Stomach (tissue), 9 donors: ENCODE results near the gene SLC38A10. TPM values are rescaled to one million over a fixed set of nuclear protein-coding genes. Genes with fewer than 3 reads are reported as not detected.

Source experiments
- DNase-seq, 2 donors: peaks; one replicate each; pipeline versions ENCODE4 v3.0.0 to v3.0.0-alpha.2; 2013 to 2019
- H3K27ac ChIP-seq, 5 donors: fragments of 200-600 bp in 4 of 5; sonication (generic) in 4 of 5; one replicate each; pipeline ENCODE4 v1.5.1; 2013 to 2019; ENCODE audit warnings: mild to moderate bottlenecking in 1 of 5, moderate library complexity in 1 of 5
- H3K27me3 ChIP-seq, 3 donors: fragments of 200-600 bp; sonication (generic); one replicate each; pipeline ENCODE4 v1.5.1; 2017 to 2019; ENCODE audit warnings: mixed run types in 1 of 3
- H3K36me3 ChIP-seq, 4 donors: fragments of 200-600 bp; sonication (generic); 1 replicate in 3 of 4; 2 replicates in 1 of 4; pipeline ENCODE4 v1.5.1; 2016 to 2019
- H3K4me1 ChIP-seq, 4 donors: fragments of 200-600 bp; sonication (generic); one replicate each; pipeline ENCODE4 v1.5.1; 2016 to 2019
- H3K4me3 ChIP-seq, 4 donors: fragments of 200-600 bp; sonication (generic) in 3 of 4; one replicate each; pipeline ENCODE4 v1.5.1; 2016 to 2019; ENCODE audit warnings: mild to moderate bottlenecking in 1 of 4
- H3K9me3 ChIP-seq, 4 donors: fragments of 200-600 bp; sonication (generic); one replicate each; pipeline ENCODE4 v1.5.1; 2016 to 2019
- EP300 ChIP-seq: sonication (generic); formaldehyde crosslinking; IDR thresholded peaks from one replicate; pipeline ENCODE4 v1.6.1; 2017; ENCODE audit warnings: antibody characterized with exemption
- POLR2A ChIP-seq, 4 donors: fragments of 450-650 bp; IDR thresholded peaks; one replicate each; pipeline ENCODE4 v1.6.1; 2016; ENCODE audit warnings: antibody characterized with exemption in 4 of 4, control low read depth in 2 of 4, mild to moderate bottlenecking in 1 of 4, moderate library complexity in 1 of 4
- POLR2AphosphoS5 ChIP-seq, 3 donors: sonication (generic); formaldehyde crosslinking; IDR thresholded peaks; one replicate each; pipeline ENCODE4 v1.6.1; 2016; ENCODE audit warnings: antibody characterized with exemption in 3 of 3
- WGBS, 5 donors: extraction: QIAGEN DNeasy Blood & Tissue Kit in 3 of 5; methylation state at CpG; one replicate each; pipeline versions ENCODE4 v1.1.5 to v1.1.7; 2013 to 2018; 5-methylcytosine and 5-hydroxymethylcytosine counted together
- intact Hi-C: fragments of 100-400 bp; cut with DNase I; formaldehyde crosslinking; loops from one replicate; pipeline ENCODE4 v1.15.1; 2023; ENCODE audit warnings: low total_unique reads
- polyA plus RNA-seq, 3 donors: library from polyadenylated mRNA; stranded (reverse); fragments of 200-250 nt; gene quantifications; one replicate each; pipeline ENCODE4 v1.2.3, GENCODE V29; 2013
- total RNA-seq, 5 donors: library from RNA; depleted of rRNA; stranded (reverse); fragments of >200 nt; gene quantifications; one replicate each; pipeline versions ENCODE4 v1.1.0 to v1.2.3, GENCODE V29; 2014 to 2016
- TF ChIP-seq, protein P1 (sequence below), 7 experiments: fragments of 450-650 bp in 4 of 7; fragments of 200-600 bp in 3 of 7; sonication (generic) in 3 of 7; IDR thresholded peaks; one replicate each; pipeline ENCODE4 v1.5.1; 2016 to 2019; ENCODE audit warnings: antibody characterized with exemption in 7 of 7, control low read depth in 2 of 7, mild to moderate bottlenecking in 1 of 7
- donor health status: healthy with polysubstance abuse.
- donor health status: Bipolar disorder and iron deficiency.
- donor health status: healthy.

Gene SLC38A10
- total and polyA plus RNA-seq, 8 donors, result 18.6 to 140 (median 67.3) TPM

DNA sequence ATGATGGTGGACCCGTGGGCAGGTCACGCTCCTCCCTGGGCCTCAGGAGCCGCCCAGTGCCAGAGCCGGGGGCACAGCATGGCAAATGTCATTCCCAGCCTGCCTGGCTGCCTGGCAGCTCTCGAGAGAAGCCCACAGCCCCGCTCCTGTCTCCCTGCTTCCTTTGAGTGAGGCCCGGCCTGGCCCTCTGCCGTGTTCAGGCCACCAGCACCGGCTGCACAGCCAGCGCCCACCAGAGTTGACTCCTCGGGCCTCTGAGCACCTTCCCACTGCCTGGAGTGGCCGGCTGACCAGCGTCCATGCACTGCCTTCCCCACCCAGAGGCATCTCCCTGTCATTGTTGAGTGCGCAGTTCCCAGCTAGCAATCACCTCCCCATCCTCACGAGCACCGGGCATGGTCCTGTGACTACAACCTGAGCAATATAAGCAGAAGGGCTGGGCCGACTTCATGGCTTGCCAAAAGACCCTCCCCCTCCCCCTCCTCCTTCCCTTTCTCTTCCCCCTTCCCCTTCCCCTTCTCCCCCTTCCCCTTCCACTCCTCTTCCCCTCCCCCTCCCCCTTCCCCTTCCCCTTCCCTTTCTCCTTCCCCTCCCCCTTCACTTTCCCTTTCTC is 11.9 kb upstream of the SLC38A10 start:
- 83 to 88% (median 87%) methylated on average over 15 to 17 of the region's 17 CpGs for WGBS, 5 donors
- intact Hi-C loops, result loop anchor here (10.0 kb wide), 1 partner anchor 178 kb away; no protein-coding TSS in a partner anchor
- DNase-seq, result no peak
- Histone ChIP-seq H3K36me3 (no peaks in the 10 kb centered on the region), H3K27me3 (no peaks in the 10 kb centered on the region), H3K4me1 (peaks cover 13 to 18% (median 16%) of the 10 kb centered on the region in 4 donors), H3K9me3 (no peaks in the 10 kb centered on the region), H3K4me3 (no peak overlapping the region), H3K27ac (no peak overlapping the region)
- no peak for TF ChIP-seq POLR2A (IDR thresholded peaks at IDR 0.05)
- TF ChIP-seq POLR2AphosphoS5 (IDR thresholded peaks at IDR 0.05), result no peak
- no peak for TF ChIP-seq EP300
- TF ChIP-seq, protein P1, sequence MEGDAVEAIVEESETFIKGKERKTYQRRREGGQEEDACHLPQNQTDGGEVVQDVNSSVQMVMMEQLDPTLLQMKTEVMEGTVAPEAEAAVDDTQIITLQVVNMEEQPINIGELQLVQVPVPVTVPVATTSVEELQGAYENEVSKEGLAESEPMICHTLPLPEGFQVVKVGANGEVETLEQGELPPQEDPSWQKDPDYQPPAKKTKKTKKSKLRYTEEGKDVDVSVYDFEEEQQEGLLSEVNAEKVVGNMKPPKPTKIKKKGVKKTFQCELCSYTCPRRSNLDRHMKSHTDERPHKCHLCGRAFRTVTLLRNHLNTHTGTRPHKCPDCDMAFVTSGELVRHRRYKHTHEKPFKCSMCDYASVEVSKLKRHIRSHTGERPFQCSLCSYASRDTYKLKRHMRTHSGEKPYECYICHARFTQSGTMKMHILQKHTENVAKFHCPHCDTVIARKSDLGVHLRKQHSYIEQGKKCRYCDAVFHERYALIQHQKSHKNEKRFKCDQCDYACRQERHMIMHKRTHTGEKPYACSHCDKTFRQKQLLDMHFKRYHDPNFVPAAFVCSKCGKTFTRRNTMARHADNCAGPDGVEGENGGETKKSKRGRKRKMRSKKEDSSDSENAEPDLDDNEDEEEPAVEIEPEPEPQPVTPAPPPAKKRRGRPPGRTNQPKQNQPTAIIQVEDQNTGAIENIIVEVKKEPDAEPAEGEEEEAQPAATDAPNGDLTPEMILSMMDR (IDR thresholded peaks at IDR 0.05), result no peak

DNA sequence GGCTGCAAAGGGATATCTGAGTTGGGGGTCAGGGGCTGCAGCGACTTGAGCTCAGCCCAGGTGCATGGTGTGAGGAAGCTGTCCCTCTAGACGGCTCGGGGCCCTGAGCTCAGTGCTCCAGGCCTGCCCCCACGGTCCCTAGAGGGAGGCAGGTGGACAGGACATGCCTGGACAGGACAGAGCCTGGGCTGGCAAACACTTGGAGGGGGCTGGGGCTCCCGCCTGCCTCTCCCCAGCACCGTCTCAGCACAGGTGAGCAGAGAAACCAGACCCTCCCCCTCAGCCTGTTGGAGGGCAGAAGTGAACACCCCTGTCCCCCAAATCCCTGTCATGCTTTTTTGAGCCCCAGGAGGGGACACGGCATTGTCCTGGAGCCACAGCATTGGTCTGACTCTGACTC is 11.4 kb upstream of the SLC38A10 start:
- TF ChIP-seq POLR2AphosphoS5 (IDR thresholded peaks at IDR 0.05) (no peak), EP300 (no peak), POLR2A (IDR thresholded peaks at IDR 0.05) (no peak)
- TF ChIP-seq, protein P1 (IDR thresholded peaks at IDR 0.05), result no peak
- intact Hi-C loops, result loop anchor here (10.0 kb wide), 1 partner anchor 178 kb away; no protein-coding TSS in a partner anchor
- DNase-seq, result no peak
- Histone ChIP-seq H3K27me3 (no peaks in the 10 kb centered on the region), H3K36me3 (no peaks in the 10 kb centered on the region), H3K4me3 (no peak overlapping the region), H3K27ac (no peak overlapping the region), H3K4me1 (peaks cover 13 to 18% (median 16%) of the 10 kb centered on the region in 4 donors), H3K9me3 (no peaks in the 10 kb centered on the region)
- WGBS, 5 donors, result 83 to 95% (median 91%) methylated on average over 2 to 7 of the region's 7 CpGs

DNA sequence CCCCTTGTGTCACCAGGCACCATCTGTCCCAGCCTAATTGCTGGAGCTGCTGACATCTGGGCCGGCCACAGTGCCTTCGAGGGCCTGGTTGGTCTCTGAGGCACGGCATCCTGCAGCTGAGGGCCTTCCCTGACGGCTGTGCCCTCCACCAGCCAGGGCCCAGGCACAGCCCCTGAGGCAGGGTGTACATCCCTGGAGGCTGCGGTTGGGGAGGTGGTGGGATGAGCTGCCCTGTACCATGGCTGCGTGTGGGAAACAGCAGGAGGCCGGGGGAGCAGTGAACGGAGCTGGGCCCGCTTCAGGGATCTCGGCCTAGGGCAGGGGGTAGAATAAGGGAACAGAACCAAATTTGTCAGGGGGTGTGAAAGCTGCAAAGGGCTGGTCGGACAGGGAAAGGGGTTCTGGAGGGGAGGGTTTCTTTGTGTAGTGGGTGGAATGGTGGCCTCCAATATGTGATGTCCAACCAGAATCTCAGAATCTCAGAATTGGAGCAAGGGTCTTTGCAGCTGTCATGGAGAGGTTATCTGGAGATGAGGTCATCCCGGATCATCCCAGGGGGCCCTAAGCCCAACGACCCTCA is 10.0 kb upstream of the SLC38A10 start:
- Histone ChIP-seq H3K4me1 (peaks cover 13 to 18% (median 15%) of the 10 kb centered on the region in 4 donors), H3K27ac (no peak overlapping the region), H3K27me3 (no peaks in the 10 kb centered on the region), H3K36me3 (no peaks in the 10 kb centered on the region), H3K4me3 (no peak overlapping the region), H3K9me3 (no peaks in the 10 kb centered on the region)
- TF ChIP-seq, protein P1 (IDR thresholded peaks at IDR 0.05), result no peak
- no peak for TF ChIP-seq POLR2AphosphoS5 (IDR thresholded peaks at IDR 0.05)
- no peak for DNase-seq
- WGBS, 5 donors, result 78 to 90% (median 87%) methylated on average over 9 to 13 of the region's 13 CpGs
- intact Hi-C loops, result loop anchor here (10.0 kb wide), 1 partner anchor 180 kb away; no protein-coding TSS in a partner anchor

DNA sequence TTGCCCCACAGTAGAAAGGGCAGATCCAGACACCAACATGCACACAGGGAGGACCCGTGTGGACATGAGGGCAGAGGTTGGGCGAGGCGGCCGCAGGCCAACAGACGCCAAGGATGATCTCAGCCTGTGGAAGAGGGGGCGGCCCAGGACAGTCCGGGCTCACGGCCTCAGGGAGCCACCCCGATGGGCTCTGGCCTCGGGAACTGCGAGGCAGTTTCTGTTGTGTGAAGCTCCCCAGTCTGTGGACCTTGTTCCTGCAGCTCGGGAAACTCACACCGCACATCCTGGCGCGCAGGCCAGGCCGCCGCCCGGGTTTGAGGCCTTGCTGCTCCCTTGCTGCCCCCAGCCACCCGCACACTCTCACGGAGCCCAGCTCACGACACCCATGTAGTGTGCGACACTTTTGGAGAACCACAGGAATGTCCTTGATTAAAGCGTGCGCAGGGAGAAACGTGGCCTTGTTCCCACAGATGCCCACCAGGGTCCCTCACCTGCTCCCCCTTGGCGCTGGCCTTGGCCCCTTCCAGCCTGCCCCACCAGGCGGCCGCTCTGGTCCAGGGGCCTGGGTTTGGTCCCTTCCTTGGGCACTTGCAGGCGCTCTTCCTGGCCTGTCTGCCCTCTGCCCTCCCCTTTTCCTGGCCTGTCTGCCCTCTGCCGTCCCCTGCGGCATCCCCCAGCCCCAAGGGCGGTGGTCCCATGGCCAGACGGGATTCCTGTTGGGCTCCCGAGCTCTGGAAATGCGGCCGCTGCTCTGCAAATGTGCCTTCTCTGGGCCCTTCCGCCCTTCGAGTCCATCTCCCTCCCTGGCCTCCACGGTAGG is 9.3 kb upstream of the SLC38A10 start:
- no peak overlapping the region for H3K27ac ChIP-seq
- no peaks in the 10 kb centered on the region for H3K36me3 ChIP-seq
- intact Hi-C loops, result loop anchor here (10.0 kb wide), 1 partner anchor 180 kb away; no protein-coding TSS in a partner anchor
- no peaks in the 10 kb centered on the region for H3K9me3 ChIP-seq
- 86 to 96% (median 92%) methylated on average over 28 to 39 of the region's 39 CpGs for WGBS, 5 donors
- TF ChIP-seq EP300 (no peak), POLR2A (IDR thresholded peaks at IDR 0.05) (no peak), POLR2AphosphoS5 (IDR thresholded peaks at IDR 0.05) (no peak)
- TF ChIP-seq, protein P1 (IDR thresholded peaks at IDR 0.05), result no peak
- no peaks in the 10 kb centered on the region for H3K27me3 ChIP-seq
- peaks cover 7 to 11% (median 8%) of the 10 kb centered on the region in 4 donors for H3K4me1 ChIP-seq
- DNase-seq, result no peak
- H3K4me3 ChIP-seq, result no peak overlapping the region
